H54 (cell line): ENCODE measurements around the gene SOX2.

Experiments
- DNase-seq: peaks from one replicate; pipeline ENCODE4 v3.0.0; 2011; ENCODE audit warnings: low spot score, mixed read lengths; ENCODE audit not compliant: insufficient read length
- FAIRE-seq: peaks from 3 replicates; lab custom pipeline; 2011; peaks lifted over from hg19 to GRCh38; lab: Jason Lieb, UNC
- POLR2A ChIP-seq: IDR thresholded peaks from 2 replicates; pipeline ENCODE4 v1.6.1; 2011; ENCODE audit warnings: low read depth, mild to moderate bottlenecking, low read length

The SOX2 gene

DNA sequence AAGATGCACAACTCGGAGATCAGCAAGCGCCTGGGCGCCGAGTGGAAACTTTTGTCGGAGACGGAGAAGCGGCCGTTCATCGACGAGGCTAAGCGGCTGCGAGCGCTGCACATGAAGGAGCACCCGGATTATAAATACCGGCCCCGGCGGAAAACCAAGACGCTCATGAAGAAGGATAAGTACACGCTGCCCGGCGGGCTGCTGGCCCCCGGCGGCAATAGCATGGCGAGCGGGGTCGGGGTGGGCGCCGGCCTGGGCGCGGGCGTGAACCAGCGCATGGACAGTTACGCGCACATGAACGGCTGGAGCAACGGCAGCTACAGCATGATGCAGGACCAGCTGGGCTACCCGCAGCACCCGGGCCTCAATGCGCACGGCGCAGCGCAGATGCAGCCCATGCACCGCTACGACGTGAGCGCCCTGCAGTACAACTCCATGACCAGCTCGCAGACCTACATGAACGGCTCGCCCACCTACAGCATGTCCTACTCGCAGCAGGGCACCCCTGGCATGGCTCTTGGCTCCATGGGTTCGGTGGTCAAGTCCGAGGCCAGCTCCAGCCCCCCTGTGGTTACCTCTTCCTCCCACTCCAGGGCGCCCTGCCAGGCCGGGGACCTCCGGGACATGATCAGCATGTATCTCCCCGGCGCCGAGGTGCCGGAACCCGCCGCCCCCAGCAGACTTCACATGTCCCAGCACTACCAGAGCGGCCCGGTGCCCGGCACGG, 991 bp downstream of the SOX2 start:
- no peak for TF ChIP-seq POLR2A
- FAIRE-seq (no peak), DNase-seq (no peak)

DNA sequence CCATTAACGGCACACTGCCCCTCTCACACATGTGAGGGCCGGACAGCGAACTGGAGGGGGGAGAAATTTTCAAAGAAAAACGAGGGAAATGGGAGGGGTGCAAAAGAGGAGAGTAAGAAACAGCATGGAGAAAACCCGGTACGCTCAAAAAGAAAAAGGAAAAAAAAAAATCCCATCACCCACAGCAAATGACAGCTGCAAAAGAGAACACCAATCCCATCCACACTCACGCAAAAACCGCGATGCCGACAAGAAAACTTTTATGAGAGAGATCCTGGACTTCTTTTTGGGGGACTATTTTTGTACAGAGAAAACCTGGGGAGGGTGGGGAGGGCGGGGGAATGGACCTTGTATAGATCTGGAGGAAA, 1.5 kb downstream of the SOX2 start:
- DNase-seq (no peak), FAIRE-seq (no peak)

DNA sequence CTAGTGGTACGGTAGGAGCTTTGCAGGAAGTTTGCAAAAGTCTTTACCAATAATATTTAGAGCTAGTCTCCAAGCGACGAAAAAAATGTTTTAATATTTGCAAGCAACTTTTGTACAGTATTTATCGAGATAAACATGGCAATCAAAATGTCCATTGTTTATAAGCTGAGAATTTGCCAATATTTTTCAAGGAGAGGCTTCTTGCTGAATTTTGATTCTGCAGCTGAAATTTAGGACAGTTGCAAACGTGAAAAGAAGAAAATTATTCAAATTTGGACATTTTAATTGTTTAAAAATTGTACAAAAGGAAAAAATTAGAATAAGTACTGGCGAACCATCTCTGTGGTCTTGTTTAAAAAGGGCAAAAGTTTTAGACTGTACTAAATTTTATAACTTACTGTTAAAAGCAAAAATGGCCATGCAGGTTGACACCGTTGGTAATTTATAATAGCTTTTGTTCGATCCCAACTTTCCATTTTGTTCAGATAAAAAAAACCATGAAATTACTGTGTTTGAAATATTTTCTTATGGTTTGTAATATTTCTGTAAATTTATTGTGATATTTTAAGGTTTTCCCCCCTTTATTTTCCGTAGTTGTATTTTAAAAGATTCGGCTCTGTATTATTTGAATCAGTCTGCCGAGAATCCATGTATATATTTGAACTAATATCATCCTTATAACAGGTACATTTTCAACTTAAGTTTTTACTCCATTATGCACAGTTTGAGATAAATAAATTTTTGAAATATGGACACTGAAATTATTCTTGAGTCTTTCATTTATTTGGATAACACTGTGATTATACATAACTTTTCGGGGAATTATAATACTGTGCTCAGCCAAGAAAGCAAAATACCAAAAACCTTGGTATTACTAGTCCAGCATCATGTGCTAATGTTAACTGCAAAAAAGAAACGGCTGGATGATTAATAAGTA, 2.2 kb downstream of the SOX2 start:
- no peak for FAIRE-seq

More for the DNA sequence above, 1.5 kb downstream of the SOX2 start:
- TF ChIP-seq POLR2A, result no peak

DNA sequence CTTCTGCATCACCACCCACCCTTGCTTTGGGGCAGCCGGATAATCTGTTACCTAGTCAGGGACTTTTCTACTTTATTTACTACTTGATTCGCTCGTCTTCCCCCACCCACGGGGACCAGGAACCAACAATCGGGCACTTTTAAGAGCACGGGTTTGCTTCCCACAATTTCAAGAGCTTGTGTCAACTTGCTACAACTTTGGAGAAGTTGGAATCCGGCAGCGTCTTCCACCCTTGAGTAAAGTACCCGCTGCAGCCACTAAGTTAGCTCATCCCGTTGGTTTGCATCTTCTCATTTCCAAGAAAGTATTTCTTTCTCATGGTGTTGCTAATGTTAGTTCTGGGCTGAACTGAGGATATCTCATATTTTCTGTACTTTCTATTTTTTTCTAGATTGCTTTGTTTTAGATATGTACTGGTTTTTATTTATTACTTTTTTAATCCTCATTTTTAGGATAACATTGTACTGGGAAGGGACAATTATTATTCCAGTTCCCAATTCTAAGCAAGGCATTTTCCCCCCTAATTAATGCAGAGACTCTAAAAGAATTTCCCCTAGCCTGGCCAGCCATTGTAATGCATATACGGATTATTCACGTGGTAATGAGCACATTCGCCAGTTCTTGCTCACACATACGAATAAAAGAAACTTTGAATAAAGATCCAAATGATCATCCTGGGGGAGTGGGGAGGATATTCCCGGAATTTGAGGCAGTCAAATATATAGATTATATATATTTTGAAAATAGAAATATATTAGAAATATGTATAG, 4.0 kb downstream of the SOX2 start:
- FAIRE-seq (no peak), DNase-seq (no peak)
- no peak for TF ChIP-seq POLR2A

More for the DNA sequence above, 2.2 kb downstream of the SOX2 start:
- TF ChIP-seq POLR2A, result no peak
- no peak for DNase-seq

DNA sequence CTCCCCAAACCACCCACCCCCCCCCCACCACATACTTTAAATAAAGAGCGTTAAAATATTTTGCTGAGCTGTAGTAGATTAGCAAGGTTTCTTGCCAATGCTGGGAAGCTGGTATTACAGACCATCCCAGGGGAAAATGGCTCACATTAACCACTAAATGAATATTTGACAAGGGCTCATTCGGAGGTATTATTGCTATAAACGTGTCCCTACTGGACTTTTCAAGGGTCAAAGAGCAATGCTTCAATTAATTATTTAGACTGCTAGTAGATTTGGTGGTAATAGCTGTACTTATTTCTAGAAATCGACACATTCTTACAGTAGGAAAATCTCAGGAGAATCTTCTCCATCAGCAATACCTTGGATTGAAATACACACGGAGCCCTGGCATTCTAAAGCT, 5.2 kb downstream of the SOX2 start:
- no peak for FAIRE-seq

DNA sequence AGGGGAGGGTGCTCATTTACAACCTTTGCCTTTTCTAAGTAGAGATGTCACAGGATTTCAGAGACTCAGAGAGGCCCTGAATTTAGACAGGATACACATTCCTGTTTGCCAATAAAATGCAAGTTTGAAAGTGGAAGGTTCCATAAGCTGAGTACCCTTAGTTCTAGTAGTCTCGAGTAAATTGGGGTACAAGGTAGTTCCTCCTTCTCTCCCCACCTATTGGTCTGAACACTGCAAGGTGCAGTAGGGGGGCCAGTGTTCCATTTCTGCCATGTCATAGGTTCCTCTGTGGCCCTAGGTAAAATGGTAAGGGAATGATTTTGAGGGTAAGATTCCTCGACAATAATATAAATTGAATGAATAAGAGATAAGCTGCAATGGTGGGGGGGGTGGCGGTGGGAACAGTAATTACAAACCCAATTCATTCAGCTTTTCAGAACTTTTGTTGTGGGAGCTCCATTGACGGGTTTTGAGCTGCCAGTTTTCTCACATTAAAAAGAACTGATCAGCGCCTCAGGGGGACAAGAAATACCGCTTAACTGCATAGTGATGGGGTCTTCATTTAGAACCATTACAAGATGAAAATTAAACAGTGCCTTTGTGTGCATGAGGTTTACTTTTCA, 5.9 kb downstream of the SOX2 start:
- FAIRE-seq, result no peak
- no peak for DNase-seq
- no peak for TF ChIP-seq POLR2A

More for the DNA sequence above, 5.2 kb downstream of the SOX2 start:
- no peak for DNase-seq
- TF ChIP-seq POLR2A, result no peak

DNA sequence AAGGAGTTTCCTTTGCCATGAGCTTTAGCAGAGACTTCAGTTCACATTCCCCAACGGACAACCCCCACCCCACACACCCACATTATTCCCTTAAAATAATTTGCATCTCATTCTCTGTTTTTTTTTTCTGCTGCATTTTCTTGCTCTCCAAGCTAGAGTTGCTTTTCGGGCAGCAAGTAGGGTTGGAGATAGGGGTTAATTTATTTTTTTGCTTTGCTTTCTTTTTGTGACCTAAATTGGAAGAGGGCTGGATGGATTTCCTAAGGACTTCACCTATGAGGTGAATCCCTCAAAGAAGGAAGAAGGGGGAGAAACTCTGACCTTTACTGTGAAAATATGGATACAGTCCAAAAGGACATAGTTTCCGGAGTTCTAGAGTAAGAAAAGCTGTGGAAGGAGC, 6.6 kb downstream of the SOX2 start:
- FAIRE-seq (no peak), DNase-seq (no peak)
- no peak for TF ChIP-seq POLR2A

DNA sequence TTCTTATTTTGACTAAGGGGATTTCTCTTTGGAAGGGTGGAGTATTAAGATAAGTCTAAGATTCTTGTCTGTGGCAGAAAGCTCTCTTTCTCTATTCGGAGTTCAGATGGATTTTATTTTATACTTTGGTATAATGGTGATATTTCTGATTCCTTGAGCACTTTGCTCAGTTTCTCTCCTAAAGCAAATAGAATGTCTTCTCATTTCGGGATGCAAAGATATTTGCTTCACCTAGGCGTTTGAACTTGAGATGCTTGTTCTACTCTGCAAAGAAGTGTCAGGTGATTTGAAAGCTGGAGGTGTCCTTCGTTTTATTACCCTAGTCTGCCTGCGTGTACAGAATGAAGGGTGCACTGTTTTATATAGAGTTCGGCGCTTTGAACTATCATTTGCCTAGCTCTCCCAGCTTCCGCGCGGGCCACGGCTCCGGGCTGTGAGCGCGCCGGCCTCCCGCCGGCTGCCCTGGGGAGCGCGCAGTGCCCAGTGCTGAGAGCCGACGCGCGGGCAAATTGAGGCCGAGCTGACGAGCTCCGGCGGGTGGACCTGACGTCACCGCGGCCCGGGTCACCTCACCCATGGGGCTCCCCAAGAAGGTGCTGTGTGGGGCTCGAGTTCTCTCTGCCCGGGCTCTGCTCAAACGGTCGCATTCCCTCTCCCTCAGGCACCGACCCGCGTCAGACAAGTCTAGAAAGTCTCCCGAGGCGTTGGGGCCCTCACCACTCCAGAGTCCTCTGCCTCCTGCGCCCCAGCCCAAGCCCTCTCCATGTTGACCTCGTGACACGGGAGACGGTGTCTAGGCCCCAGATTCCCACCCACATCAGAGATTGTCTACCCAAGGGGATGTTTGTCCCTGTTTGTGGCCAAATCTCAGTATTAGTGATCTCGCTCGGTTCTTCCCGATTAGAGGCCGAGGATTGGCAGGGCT, 7.5 kb downstream of the SOX2 start:
- FAIRE-seq, result no peak
- TF ChIP-seq POLR2A, result no peak
- DNase-seq, result no peak

DNA sequence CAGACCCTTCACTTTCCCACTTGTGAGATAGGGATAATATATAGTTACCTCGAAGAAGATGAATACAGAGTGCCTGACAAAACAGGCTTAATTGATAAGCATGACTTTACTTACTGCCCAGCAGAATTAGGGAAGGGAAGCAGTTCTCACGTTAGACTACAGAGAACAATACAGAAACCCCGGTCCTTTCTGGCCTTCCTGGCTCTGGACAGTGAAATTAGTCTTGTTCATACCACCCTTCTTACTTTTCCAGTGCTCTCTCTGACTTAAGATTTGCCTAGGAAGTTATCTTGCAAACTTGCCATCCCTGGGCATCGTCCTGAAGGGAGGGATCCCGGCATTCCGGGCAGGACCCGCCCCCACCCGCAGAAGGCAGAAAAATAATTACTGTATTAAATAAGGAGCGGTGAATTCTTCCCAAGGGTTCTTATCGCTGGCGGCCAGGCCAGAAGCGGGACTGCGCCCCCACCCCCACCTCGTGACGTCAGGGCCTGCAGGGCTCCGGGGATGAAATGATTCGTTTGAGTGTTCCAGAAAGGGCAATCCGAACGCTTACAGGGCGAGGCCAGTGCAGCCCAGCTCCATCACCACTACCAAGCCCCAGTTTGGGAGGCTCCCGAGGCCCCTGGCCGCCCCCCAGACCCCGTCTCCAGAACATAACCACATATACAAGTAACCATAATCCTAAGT, 8.4 kb downstream of the SOX2 start:
- FAIRE-seq (no peak), DNase-seq (no peak)
- no peak for TF ChIP-seq POLR2A

DNA sequence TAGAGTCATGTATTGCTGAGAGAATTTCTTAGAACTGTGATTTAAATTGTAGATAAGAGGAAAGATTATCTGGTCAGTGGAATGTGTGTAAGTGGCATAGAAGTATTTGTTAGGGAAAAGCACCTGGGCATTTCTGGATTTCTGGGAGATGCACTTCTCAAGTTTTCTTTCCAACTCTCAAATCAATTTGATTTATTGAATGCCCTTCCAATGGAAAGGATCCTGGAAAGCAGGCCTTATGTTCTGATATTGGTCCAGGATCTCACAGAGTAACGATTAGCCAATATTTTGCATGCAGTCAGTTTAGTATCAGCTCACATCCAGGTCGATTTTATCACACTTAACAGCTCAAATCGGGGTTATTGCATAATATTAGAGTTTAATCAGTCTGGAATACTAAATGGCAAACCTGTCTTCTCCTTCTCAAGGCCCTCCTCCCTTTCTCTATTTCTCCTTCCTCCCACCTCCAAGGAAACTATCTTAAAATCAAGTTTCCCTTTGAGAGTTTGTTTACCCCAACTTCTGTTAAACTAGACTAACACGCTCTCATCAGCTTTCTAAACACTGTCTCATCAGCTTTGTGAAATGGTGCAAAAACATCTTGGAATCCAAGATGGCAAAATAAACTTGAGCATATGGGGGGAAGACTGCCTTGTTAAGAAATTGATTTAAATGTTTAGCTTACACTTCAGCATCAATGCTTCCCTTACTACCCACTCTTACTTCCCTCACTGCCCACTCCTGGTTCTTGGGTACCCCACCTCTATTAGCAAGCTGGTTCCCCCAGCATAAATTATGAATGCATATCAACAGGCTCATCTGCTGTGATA, 9.5 kb downstream of the SOX2 start:
- DNase-seq, result no peak
- TF ChIP-seq POLR2A, result no peak
- no peak for FAIRE-seq

DNA sequence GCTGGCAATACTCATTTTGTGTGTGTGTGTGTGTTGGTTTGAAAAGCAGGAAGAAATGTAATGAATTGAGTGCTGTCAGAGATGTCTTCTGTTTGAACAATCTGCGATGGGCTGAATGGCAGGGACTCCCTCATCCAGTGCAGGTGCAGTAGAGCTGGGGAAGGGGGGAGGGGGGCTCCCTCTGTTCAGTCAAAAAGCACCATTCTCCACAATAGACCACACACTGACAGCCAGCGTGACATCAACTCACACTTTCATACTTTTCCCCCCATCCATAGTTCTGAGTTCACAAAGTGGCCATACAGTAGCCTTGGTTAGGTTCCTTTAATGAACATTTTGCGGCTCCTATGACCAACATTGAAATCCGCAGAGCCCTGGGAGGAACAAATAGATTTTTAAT, 10.4 kb downstream of the SOX2 start:
- FAIRE-seq (no peak), DNase-seq (no peak)
- no peak for TF ChIP-seq POLR2A
